AG04449 (cell line): ENCODE data around the gene ERO1B.

Source experiments
- CTCF ChIA-PET: fragments of 350-600 bp; formaldehyde crosslinking; extraction: SDS; loops from one replicate; lab custom pipeline; 2021; ENCODE audit warnings: antibody characterized with exemption; lab: Yijun Ruan, JAX
- POLR2A ChIA-PET: fragments of 400-600, 350-600 bp; formaldehyde crosslinking; extraction: SDS; loops from one replicate; lab custom pipeline; 2020; ENCODE audit warnings: antibody characterized with exemption, inconsistent platforms; lab: Yijun Ruan, JAX
- DNase-seq: peaks from one replicate; pipeline ENCODE4 v3.0.0-alpha.2; 2010; ENCODE audit warnings: low read depth, low spot score
- H3K4me3 ChIP-seq: 2 replicates; pipeline ENCODE4 v1.5.1; 2011; ENCODE audit warnings: low read depth, mild to moderate bottlenecking, control low read depth, low read length
- TF ChIP-seq, protein P1 (sequence below): IDR thresholded peaks from one replicate; pipeline ENCODE4 v1.5.1; 2011; ENCODE audit warnings: mild to moderate bottlenecking, moderate library complexity, low read length, control low read depth, inconsistent platforms; ENCODE audit not compliant: insufficient read depth; ENCODE audit errors: missing control alignments

ERO1B gene

DNA sequence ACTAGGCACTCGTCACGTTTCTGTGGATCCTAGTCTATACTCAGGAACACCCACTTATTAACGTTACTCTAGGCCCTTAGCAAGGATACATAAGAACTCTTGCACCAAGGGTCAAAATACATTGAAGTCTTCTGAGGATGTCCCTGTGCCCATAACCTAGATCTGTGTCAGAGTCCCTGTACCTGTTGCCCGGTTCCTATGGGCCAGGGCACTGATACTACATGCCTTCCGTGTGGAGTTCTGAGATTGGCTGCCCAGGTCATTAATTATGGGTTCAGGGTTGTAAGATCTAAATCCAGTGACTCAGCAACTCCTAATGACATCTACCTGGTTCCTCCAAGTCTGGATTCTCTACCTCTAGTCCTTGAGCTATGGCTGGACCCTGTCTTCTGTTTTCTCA, 69.9 kb downstream of the ERO1B start:
- POLR2A ChIA-PET: no interaction called here
- CTCF ChIA-PET: no interaction called here
- DNase-seq: no peak
- TF ChIP-seq, protein P1, sequence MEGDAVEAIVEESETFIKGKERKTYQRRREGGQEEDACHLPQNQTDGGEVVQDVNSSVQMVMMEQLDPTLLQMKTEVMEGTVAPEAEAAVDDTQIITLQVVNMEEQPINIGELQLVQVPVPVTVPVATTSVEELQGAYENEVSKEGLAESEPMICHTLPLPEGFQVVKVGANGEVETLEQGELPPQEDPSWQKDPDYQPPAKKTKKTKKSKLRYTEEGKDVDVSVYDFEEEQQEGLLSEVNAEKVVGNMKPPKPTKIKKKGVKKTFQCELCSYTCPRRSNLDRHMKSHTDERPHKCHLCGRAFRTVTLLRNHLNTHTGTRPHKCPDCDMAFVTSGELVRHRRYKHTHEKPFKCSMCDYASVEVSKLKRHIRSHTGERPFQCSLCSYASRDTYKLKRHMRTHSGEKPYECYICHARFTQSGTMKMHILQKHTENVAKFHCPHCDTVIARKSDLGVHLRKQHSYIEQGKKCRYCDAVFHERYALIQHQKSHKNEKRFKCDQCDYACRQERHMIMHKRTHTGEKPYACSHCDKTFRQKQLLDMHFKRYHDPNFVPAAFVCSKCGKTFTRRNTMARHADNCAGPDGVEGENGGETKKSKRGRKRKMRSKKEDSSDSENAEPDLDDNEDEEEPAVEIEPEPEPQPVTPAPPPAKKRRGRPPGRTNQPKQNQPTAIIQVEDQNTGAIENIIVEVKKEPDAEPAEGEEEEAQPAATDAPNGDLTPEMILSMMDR: no peak
- no peak overlapping the region for H3K4me3 ChIP-seq

GRCh38 chr1:236209713-236210112, 72.0 kb downstream of the ERO1B start:
- TF ChIP-seq, protein P1: no peak
- CTCF ChIA-PET: no interaction called here
- POLR2A ChIA-PET: no interaction called here
- H3K4me3 ChIP-seq: no peak overlapping the region
- DNase-seq: no peak

DNA sequence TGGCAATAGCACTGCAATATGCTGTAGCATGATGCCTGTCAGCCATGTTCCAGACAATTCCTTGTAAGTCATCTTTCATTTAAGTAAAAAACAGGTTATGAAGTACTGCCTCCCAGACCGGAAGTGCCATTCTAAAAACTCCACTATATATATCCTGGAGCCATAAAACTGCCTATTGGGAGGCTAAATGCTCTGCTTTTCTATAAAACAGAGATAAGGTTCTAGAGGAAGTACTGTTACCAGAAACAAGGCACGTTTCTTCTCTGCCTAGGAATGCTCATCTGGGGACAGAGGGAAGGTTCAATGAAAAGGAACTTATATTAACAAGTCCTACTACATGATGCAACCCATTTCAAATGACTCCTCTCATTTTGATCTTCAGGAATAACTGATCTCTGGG, 72.6 kb downstream of the ERO1B start:
- DNase-seq: no peak
- POLR2A ChIA-PET: no interaction called here
- no peak overlapping the region for H3K4me3 ChIP-seq
- TF ChIP-seq, protein P1: no peak
- CTCF ChIA-PET: no interaction called here

DNA sequence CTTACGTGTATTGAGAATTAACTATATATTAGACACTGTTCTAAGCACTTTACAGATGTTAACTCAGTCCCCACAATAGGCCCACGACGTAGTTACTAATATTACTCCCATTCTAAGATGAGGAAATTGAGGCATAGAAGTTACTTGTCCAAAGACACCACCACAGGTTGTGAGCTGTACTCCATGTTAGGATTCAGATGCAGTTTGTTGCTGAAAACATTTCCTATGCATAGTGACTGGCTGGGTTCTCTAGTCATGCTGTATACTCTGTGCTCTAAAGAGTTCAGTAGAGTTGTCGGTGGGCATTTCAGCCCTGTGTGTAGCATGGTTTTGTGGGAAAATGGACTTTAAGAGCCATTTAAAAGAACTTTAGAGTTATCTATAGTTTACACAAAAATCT, 74.2 kb downstream of the ERO1B start:
- TF ChIP-seq, protein P1: no peak
- CTCF ChIA-PET: no interaction called here
- DNase-seq: no peak
- POLR2A ChIA-PET: no interaction called here
- H3K4me3 ChIP-seq: no peak overlapping the region

- no peak for DNase-seq
- CTCF ChIA-PET: no interaction called here
- POLR2A ChIA-PET: no interaction called here
- TF ChIP-seq, protein P1: no peak
- no peak overlapping the region for H3K4me3 ChIP-seq
These were observed 74.6 kb downstream of the ERO1B start for GRCh38 chr1:236207121-236207520.

GRCh38 chr1:236206548-236206947, 75.2 kb downstream of the ERO1B start:
- DNase-seq: no peak
- POLR2A ChIA-PET: no interaction called here
- no peak overlapping the region for H3K4me3 ChIP-seq
- CTCF ChIA-PET: no interaction called here
- TF ChIP-seq, protein P1: no peak
